ENCODE measurements around the gene SLC35D3.

Gene SLC35D3

GRCh38 chr6:136920216-136920615 is 1.9 kb upstream of the SLC35D3 start:
- H3F3A ChIP-seq (ENCODE audit: insufficient read depth) = no peaks in the 10 kb centered on the region
- no peaks in the 10 kb centered on the region for H4K20me1 ChIP-seq (ENCODE audit: low read depth, low read length)
- no peaks in the 10 kb centered on the region for H3K27me3 ChIP-seq (ENCODE audit: low read length)
- no peak overlapping the region for H2AFZ ChIP-seq (ENCODE audit: low read depth, low read length, severe bottlenecking)
- no peak overlapping the region for H3K4me3 ChIP-seq (ENCODE audit: insufficient read depth, low read length, poor library complexity, severe bottlenecking)
- H3K9ac ChIP-seq (ENCODE audit: low read length) = no peak overlapping the region
- no peak overlapping the region for H3K4me2 ChIP-seq (ENCODE audit: low read depth, low read length, poor library complexity, severe bottlenecking)
- no peaks in the 10 kb centered on the region for H3K9me2 ChIP-seq (replicated peaks; ENCODE audit: insufficient read depth, low read length)
- no peak for TF ChIP-seq CTCF (IDR thresholded peaks at IDR 0.05; ENCODE audit: insufficient read depth, low read length, poor library complexity, severe bottlenecking)
- no peak for TF ChIP-seq EZH2phosphoT487 (conservative IDR thresholded peaks at IDR 0.05; ENCODE audit: low read length)
- no peak overlapping the region for H3K27ac ChIP-seq (ENCODE audit: low read depth, low read length)
- no peaks in the 10 kb centered on the region for H3K36me3 ChIP-seq (ENCODE audit: low read length)
- H3K9me3 ChIP-seq (ENCODE audit: insufficient read depth, low read length) = no peaks in the 10 kb centered on the region
- H3K79me2 ChIP-seq (ENCODE audit: insufficient read depth, low read length) = no peaks in the 10 kb centered on the region

- Histone ChIP-seq H3K4me2 (ENCODE audit: low read depth, low read length, poor library complexity, severe bottlenecking) (no peak overlapping the region), H3K36me3 (ENCODE audit: low read length) (no peaks in the 10 kb centered on the region), H4K20me1 (ENCODE audit: low read depth, low read length) (no peaks in the 10 kb centered on the region), H3K9me3 (ENCODE audit: insufficient read depth, low read length) (no peaks in the 10 kb centered on the region), H3F3A (ENCODE audit: insufficient read depth) (no peaks in the 10 kb centered on the region), H3K9ac (ENCODE audit: low read length) (no peak overlapping the region), H3K27ac (ENCODE audit: low read depth, low read length) (no peak overlapping the region), H3K9me2 (replicated peaks; ENCODE audit: insufficient read depth, low read length) (no peaks in the 10 kb centered on the region), H3K79me2 (ENCODE audit: insufficient read depth, low read length) (no peaks in the 10 kb centered on the region), H2AFZ (ENCODE audit: low read depth, low read length, severe bottlenecking) (no peak overlapping the region), H3K27me3 (ENCODE audit: low read length) (no peaks in the 10 kb centered on the region), H3K4me3 (ENCODE audit: insufficient read depth, low read length, poor library complexity, severe bottlenecking) (no peak overlapping the region)
- TF ChIP-seq EZH2phosphoT487 (conservative IDR thresholded peaks at IDR 0.05; ENCODE audit: low read length) = no peak
- no peak for TF ChIP-seq CTCF (IDR thresholded peaks at IDR 0.05; ENCODE audit: insufficient read depth, low read length, poor library complexity, severe bottlenecking)
Observed at GRCh38 chr6:136920671-136921380, 1.3 kb upstream of the SLC35D3 start.

GRCh38 chr6:136921381-136921935 is 643 bp upstream of the SLC35D3 start:
- Histone ChIP-seq H3K27me3 (ENCODE audit: low read length) (no peaks in the 10 kb centered on the region), H3F3A (ENCODE audit: insufficient read depth) (no peaks in the 10 kb centered on the region), H3K36me3 (ENCODE audit: low read length) (no peaks in the 10 kb centered on the region), H3K4me3 (ENCODE audit: insufficient read depth, low read length, poor library complexity, severe bottlenecking) (no peak overlapping the region), H3K9ac (ENCODE audit: low read length) (no peak overlapping the region), H4K20me1 (ENCODE audit: low read depth, low read length) (no peaks in the 10 kb centered on the region), H3K9me2 (replicated peaks; ENCODE audit: insufficient read depth, low read length) (no peaks in the 10 kb centered on the region), H3K27ac (ENCODE audit: low read depth, low read length) (no peak overlapping the region), H3K79me2 (ENCODE audit: insufficient read depth, low read length) (no peaks in the 10 kb centered on the region), H2AFZ (ENCODE audit: low read depth, low read length, severe bottlenecking) (no peak overlapping the region), H3K9me3 (ENCODE audit: insufficient read depth, low read length) (no peaks in the 10 kb centered on the region), H3K4me2 (ENCODE audit: low read depth, low read length, poor library complexity, severe bottlenecking) (no peak overlapping the region)
- TF ChIP-seq CTCF (IDR thresholded peaks at IDR 0.05; ENCODE audit: insufficient read depth, low read length, poor library complexity, severe bottlenecking) = no peak
- no peak for TF ChIP-seq EZH2phosphoT487 (conservative IDR thresholded peaks at IDR 0.05; ENCODE audit: low read length)

All from SU-DHL-6 (cell line).